GM21529 (cell line): ENCODE results near the gene SMCP.

Experiments
- ATAC-seq: cut with Tn5 transposase; IDR thresholded peaks from one replicate; pipeline ENCODE4 v1.9.1; 2021; ENCODE audit not compliant: unreplicated experiment

Gene SMCP

DNA sequence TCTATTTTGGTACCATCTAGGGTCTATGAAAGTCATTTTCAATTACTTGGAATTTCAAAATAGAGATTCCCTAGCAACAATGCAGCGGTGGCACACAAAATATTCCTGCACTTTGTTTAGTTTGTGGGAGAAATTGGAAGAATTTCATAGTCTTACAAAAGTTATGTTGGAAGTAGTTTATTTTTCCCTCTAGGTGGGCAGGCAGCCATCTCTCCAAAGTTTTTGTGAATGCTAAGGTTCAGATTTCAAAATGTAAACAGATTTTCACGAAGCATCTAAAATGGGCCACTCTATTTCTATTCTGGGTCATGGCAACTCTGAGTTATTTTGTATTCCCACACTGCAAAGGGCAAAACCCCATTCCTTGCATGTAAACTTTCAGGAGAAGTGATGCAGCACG, 8.0 kb downstream of the SMCP start:
- no peak for ATAC-seq

DNA sequence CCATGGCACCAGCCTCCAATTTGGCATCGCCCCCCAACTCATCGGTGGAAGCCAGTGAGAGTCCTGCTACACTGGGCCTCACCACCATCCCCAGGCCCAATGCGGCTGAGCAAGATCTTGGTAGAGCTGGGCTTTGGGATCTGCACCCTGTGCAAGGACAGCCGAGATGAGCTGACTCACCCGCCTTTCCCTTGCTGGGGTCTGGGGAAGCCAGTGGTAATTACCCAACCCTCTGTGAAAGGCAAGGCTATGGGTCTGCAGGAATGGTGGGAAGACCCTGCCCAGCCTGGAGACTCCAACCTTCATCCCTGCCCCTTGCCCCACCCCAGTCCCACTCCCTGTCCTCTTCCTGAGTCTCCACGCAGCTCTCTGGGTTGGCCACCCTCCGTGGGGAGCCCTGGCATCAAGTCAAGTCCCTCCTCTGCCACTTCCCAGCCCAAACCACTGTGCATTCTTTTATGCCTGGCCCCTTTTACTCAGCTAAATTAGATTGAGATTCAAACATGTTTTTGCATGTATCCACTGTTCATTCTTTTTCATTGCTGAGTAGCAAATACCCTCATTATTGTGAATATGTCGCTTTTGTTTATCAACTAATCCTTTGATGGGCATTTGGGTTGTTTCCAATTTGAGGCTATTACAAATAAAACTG, 8.8 kb downstream of the SMCP start:
- no peak for ATAC-seq

DNA sequence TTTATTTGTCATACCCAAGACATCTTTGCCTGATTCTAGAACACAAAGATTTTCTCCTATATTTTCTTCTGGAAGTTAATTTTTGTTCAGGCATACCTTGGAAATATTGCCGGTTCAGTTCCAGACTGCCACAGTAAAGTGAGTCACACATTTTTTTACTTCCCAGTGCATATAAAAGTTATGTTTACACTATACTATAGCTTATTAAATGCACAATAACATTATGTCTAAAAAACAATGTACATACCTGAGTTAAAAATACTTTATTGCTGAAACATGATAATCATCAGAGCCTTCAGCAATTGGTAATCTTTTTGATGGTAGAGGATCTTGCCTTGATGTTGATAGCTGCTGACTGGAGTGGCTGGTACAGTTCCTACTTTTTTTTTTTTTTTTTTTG, 10.0 kb downstream of the SMCP start:
- no peak for ATAC-seq

- ATAC-seq, result no peak
Observed at GRCh38 chr1:152899027-152899426, 20.9 kb downstream of the SMCP start.

GRCh38 chr1:152899883-152900282, 21.8 kb downstream of the SMCP start:
- no peak for ATAC-seq

DNA sequence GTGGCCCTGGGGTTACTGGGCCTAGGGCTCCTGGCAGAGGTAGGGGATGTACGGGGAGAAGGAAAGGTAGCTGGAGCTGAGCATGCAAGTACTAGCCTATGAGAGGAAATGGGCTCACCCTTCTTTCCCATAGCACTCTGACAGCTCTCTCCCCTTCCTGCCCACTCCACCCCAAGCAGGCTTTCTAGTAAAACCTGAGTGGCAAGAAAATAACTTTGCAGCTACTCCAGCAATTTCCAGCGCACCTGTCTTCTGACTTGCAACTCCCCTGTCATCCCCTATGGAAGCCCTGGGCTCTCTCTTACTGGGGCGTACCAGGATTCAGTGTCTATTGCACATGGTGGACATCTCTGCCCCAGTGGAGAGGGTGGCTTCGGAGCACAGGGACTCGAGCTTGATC, 23.5 kb downstream of the SMCP start:
- ATAC-seq, result no peak

GRCh38 chr1:152902636-152903035, 24.5 kb downstream of the SMCP start:
- no peak for ATAC-seq

DNA sequence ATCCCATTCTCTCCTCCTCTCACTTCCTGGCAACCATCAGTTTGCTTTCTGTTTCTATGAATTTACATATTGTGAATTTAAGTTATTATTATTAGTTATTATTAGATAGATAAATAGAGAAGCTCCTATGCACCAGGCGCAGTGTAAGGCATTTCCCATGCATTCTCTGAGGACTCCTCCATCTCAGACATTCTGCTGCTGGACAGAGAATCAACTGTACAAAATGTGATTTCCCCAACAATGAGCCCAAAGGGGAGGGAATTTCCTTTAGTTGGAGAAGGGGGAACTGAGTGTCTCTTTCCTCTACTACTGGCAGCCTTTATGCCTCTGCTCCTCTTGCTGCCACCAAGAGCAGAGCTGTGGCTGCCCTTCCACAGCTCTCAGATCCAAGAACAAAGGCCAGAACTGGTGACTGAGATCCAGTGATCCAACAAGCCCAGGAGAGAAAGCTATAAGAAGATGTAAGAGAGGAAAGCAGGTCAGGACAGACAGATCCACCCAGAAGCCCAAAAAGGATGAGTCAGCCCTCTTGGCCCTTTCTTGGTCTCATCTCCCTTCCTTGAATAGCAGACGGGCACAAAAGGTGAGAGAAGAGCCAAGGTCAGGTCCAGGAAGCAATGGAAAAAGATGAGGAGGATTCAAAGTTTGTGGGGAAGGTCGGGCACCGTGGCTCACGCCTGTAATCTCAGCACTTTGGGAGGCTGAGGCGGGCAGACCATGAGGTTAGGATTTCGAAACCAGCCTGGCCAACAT, 26.7 kb downstream of the SMCP start:
- ATAC-seq, result no peak

DNA sequence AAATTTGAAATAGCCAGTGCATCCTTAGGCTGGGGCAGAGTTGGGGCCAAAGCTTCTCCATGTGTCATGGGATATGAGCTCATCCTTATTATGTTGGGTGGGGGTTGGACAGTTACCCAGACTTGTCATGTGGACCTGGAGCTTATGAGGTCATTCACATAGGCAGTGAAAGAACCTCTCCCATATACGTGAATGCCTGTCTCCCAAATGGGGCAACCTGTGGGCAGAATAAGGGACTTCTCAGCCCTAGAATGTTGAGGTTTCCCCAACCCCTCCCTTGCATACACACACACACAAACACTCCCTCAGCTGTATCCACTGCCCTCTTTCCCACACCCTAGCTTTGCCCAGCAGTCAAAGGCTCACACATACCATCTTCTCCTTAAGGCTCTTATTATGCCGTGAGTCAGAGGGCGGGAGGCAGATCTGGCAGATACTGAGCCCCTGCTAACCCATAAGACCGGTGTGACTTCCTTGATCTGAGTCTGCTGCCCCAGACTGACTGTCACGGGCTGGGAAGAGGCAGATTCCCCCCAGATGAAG, 28.0 kb downstream of the SMCP start:
- no peak for ATAC-seq

- peak; percentile 65 for ATAC-seq
Observed at GRCh38 chr1:152907686-152908601, 29.8 kb downstream of the SMCP start, which contains the start of gene IVL. Gene IVL (plus strand): TSS chr1:152908546. CDS start chr1:152909798, 1,252 bp downstream.

DNA sequence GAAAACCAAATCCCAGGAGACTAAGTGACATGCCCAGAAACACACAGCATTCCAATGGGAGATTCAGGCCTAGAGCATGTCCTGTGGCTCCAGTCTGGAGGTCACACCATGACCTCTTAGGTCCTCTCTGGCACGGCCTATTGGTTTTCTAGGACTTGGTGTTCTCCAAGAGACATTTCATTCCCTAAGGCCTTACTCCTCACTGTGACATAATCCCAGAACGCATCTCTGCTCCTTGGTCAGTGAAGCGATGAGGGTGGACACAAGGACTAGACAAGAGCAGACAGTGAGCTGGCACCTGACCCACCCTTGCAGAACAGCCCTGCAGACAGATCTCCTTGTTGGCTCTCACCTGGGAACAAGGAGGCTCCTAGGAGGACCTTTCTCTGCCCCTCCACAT, 31.1 kb downstream of the SMCP start:
- no peak for ATAC-seq

DNA sequence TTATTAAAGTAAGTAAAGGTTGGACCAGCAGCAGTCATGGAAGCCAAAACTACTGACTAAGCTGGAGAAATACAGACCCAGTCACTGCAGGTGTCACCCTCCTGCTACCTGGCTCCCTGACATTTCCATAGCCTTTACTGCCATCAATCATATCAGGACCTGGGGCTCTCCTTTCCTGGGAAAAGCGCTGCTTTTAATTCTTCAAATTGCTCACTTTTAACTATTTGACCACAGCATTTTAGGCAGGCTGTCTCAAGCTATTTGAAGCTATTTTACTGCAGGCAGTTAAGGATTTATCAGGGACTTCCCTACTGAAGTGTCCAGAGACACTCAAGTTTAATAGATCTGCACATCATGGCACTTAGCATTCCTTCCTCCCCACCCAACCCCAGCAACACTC, 34.3 kb downstream of the SMCP start:
- no peak for ATAC-seq

- ATAC-seq, result no peak
Observed at GRCh38 chr1:152912900-152913299, 34.8 kb downstream of the SMCP start.

DNA sequence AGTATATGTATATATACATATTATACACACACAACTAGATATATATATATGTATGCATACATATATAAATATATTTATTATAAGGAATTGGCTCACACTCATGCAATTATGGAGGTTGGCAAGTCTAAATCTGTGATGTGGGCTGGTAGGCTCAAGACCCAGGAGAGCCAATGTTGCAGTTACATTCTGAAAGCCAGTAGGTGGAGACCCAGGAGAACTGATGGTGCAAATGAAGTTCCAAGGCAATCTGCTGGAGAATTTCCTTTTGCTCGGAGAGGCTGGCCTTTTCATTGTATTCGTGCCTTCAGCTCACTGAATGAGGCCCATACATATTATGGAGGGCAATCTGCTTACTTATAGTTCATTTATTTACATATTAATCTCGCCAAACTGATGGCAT, 39.7 kb downstream of the SMCP start:
- no peak for ATAC-seq

DNA sequence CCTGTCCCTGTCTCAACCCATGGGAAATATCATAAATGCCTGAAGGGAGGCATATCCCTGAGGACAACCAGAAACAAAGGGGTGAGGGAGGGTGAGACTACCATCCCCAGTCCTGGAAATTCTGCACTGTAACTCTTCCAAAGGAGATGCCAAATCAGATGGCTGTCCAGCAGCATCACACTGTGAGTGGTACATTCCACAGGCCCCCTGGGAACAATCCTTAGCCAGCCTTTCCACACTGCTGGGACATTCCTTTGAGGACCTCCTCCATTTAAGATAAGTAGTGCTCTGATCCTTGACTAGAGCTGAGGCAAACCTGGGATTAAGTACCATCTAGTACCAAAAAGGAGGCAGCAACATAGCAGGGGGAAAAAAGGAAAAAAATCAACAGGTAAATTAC, 40.9 kb downstream of the SMCP start:
- no peak for ATAC-seq

DNA sequence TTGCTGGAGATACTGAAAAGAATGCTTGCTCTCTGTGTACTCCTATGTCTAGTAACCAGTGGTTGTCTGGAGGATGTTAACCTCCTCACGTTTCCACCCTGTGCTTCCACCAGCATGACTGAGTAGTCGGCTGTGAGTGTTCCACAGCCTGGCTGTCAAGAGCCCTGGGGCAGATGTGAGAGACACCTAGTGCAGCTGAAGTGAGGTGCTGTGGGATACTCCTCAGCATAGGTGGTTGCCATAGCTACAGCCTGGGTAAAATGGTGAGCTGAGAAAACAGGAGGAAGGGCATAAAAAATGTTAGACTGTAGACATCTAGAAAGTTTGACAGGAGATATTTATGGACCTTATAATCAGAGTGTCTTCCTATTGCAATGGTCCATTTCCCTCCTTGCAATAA, 46.1 kb downstream of the SMCP start:
- no peak for ATAC-seq

GRCh38 chr1:152926091-152926490, 48.0 kb downstream of the SMCP start:
- ATAC-seq, result peak; percentile 59

DNA sequence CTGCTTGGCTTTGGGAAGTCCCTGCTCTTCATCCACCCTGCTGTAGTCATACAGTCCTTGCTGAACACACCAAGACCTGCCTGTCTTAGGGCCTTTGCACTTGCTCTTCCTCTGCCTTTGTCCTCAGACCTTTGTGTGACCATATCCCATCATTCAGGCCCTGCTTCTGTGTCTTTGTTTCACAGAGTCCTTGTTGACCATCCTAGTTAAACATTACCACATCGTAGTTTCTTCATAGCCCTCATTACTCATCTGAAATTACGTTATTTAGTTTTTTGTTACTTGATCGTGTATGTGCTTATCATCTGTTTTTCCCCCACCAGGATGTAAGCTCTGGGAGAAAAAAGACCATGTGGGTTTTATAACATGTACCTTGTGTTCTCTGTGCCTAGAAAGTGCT, 50.5 kb downstream of the SMCP start:
- no peak for ATAC-seq

GRCh38 chr1:152932170-152932811, 54.2 kb downstream of the SMCP start:
- no peak for ATAC-seq

GRCh38 chr1:152933196-152933595, 55.1 kb downstream of the SMCP start:
- ATAC-seq, result no peak
